GM18870 (cell line): Measurements from ENCODE around the gene RBM34.
A peak's percentile ranks its signal among the peaks of the same experiment; 100 is the strongest.
"Not testable (repeated sequence)": the region's sequence is repeated elsewhere in the genome, so short reads cannot be mapped to it uniquely, and the experiment has no call there.

Source experiments
- ATAC-seq: cut with Tn5 transposase; IDR thresholded peaks from one replicate; pipeline ENCODE4 v1.9.1; 2021; ENCODE audit warnings: moderate library complexity; ENCODE audit not compliant: unreplicated experiment

Gene RBM34

GRCh38 chr1:235122348-235122747, 38.7 kb downstream of the RBM34 start:
- no peak for ATAC-seq

GRCh38 chr1:235113183-235113917, 47.7 kb downstream of the RBM34 start:
- ATAC-seq, result no peak

- ATAC-seq, result no peak
Observed at GRCh38 chr1:235112297-235113182, 48.5 kb downstream of the RBM34 start.

- no peak for ATAC-seq
Observed at GRCh38 chr1:235111107-235111506, 49.9 kb downstream of the RBM34 start.

- no peak for ATAC-seq
Observed at GRCh38 chr1:235108876-235109275, 52.2 kb downstream of the RBM34 start.

GRCh38 chr1:235108185-235108593, 52.9 kb downstream of the RBM34 start:
- ATAC-seq, result no peak

GRCh38 chr1:235107368-235108184, 53.5 kb downstream of the RBM34 start:
- no peak for ATAC-seq

GRCh38 chr1:235106457-235106856, 54.6 kb downstream of the RBM34 start:
- no peak for ATAC-seq

- ATAC-seq, result peak; percentile 84
Observed at GRCh38 chr1:235105051-235106043, 55.7 kb downstream of the RBM34 start.

GRCh38 chr1:235102993-235103411, 58.0 kb downstream of the RBM34 start:
- no peak for ATAC-seq

- ATAC-seq, result no peak
Observed at GRCh38 chr1:235102259-235102582, 58.8 kb downstream of the RBM34 start.

GRCh38 chr1:235101558-235102258, 59.3 kb downstream of the RBM34 start:
- ATAC-seq, result no peak

- no peak for ATAC-seq
Observed at GRCh38 chr1:235100194-235100772, 60.8 kb downstream of the RBM34 start.

GRCh38 chr1:235098991-235099390, 62.1 kb downstream of the RBM34 start:
- no peak for ATAC-seq

- ATAC-seq, result no peak
Observed at GRCh38 chr1:235098547-235098946, 62.5 kb downstream of the RBM34 start.

GRCh38 chr1:235097501-235097900, 63.5 kb downstream of the RBM34 start:
- ATAC-seq, result not testable (repeated sequence)

GRCh38 chr1:235095938-235096562, 65.0 kb downstream of the RBM34 start:
- no peak for ATAC-seq

- no peak for ATAC-seq
Observed at GRCh38 chr1:235093696-235094592, 67.1 kb downstream of the RBM34 start.
